ENCODE measurements around the gene SLC27A4.

GRCh38 chr9:128392302-128393144 lies 52.2 kb downstream of the SLC27A4 start:
- TF ChIP-seq CTCF (IDR thresholded peaks at IDR 0.05) (no peak), POLR2A (IDR thresholded peaks at IDR 0.05) (no peak), EP300 (IDR thresholded peaks at IDR 0.05) (no peak)

Measured in ovary (tissue), 3 donors.